Activated B cell treated with CpG ODN at 0.5 μM for 24 hours (primary cell): ENCODE results near the gene C18orf54. TPM values are rescaled to one million over a fixed set of nuclear protein-coding genes. Genes with fewer than 3 reads are reported as not detected.
"Not testable (repeated sequence)": the region's sequence is repeated elsewhere in the genome, so short reads cannot be mapped to it uniquely, and the experiment has no call there.

Source experiments
- ATAC-seq: fragments of 200-7000 bp; cut with Tn5 transposase; one replicate; pipeline ENCODE4 v1.10.0; 2021; ENCODE audit warnings: low read depth, mild to moderate bottlenecking, moderate library complexity
- CTCF ChIA-PET: fragments of 350-600 bp; sonication (Branson Sonifier 250); formaldehyde crosslinking; loops from one replicate; lab custom pipeline; 2021; ENCODE audit warnings: antibody characterized with exemption; lab: Charles Lee
- POLR2A ChIA-PET: fragments of 350-600 bp; sonication (Branson Sonifier 250); formaldehyde crosslinking; loops from one replicate; lab custom pipeline; 2021; ENCODE audit warnings: antibody characterized with exemption; lab: Charles Lee
- DNase-seq: peaks from one replicate; pipeline ENCODE4 v3.0.0; 2022
- H3K27ac Mint-ChIP-seq: one replicate; pipeline ENCODE4 v1.8.0; 2020; ENCODE audit warnings: mixed read lengths
- H3K27me3 Mint-ChIP-seq: one replicate; pipeline ENCODE4 v1.8.0; 2021; ENCODE audit warnings: mixed read lengths
- H3K36me3 Mint-ChIP-seq: one replicate; pipeline ENCODE4 v1.8.0; 2021; ENCODE audit warnings: low read depth, mixed read lengths
- H3K4me1 Mint-ChIP-seq: one replicate; pipeline ENCODE4 v1.8.0; 2021; ENCODE audit warnings: mixed read lengths
- H3K4me3 Mint-ChIP-seq: one replicate; pipeline ENCODE4 v1.8.0; 2020; ENCODE audit warnings: mild to moderate bottlenecking, mixed read lengths
- H3K9me3 Mint-ChIP-seq: one replicate; pipeline ENCODE4 v1.8.0; 2020; ENCODE audit warnings: mixed read lengths
- intact Hi-C: fragments of 100-400 bp; cut with micrococcal nuclease; formaldehyde crosslinking; loops from one replicate; pipeline ENCODE4 v1.15.1; 2024
- total RNA-seq: library from RNA; stranded (reverse); gene quantifications from 2 replicates; pipeline ENCODE4 v1.2.3, GENCODE V29; 2022
- TF ChIP-seq, protein P1 (sequence below): fragments of 200-600 bp; IDR thresholded peaks from one replicate; pipeline ENCODE4 v1.8.0; 2022; ENCODE audit warnings: antibody characterized with exemption, mild to moderate bottlenecking

Gene C18orf54
- total RNA-seq, 1 donor from 2014 or later = 1.9 TPM

DNA sequence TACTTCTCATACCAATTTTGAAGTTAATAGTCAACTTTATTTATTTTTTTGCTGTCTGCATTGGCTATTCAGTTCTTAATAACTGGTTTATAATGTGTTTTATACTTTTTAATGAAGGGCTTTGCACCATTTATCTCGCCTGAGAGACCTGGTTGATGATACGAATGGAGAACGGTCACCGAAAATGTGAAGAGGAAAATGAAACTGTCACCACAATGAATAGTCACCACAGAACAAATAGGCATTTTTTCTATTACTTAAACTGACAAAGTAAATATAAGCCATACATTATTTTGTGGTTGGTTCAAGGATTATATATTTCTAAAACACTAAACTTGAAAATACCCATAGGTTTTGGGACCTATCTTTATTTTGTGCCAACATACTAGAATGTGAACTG, 20.4 kb downstream of the C18orf54 start:
- no peaks in the 10 kb centered on the region for H3K4me1 Mint-ChIP-seq
- DNase-seq (no peak), ATAC-seq (no peak)
- H3K27me3 Mint-ChIP-seq = no peaks in the 10 kb centered on the region
- POLR2A ChIA-PET = no interaction called here
- CTCF ChIA-PET = no interaction called here
- TF ChIP-seq, protein P1, sequence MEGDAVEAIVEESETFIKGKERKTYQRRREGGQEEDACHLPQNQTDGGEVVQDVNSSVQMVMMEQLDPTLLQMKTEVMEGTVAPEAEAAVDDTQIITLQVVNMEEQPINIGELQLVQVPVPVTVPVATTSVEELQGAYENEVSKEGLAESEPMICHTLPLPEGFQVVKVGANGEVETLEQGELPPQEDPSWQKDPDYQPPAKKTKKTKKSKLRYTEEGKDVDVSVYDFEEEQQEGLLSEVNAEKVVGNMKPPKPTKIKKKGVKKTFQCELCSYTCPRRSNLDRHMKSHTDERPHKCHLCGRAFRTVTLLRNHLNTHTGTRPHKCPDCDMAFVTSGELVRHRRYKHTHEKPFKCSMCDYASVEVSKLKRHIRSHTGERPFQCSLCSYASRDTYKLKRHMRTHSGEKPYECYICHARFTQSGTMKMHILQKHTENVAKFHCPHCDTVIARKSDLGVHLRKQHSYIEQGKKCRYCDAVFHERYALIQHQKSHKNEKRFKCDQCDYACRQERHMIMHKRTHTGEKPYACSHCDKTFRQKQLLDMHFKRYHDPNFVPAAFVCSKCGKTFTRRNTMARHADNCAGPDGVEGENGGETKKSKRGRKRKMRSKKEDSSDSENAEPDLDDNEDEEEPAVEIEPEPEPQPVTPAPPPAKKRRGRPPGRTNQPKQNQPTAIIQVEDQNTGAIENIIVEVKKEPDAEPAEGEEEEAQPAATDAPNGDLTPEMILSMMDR = no peak
- no peak overlapping the region for H3K27ac Mint-ChIP-seq
- intact Hi-C loops = no loop called here
- no peaks in the 10 kb centered on the region for H3K9me3 Mint-ChIP-seq
- no peaks in the 10 kb centered on the region for H3K36me3 Mint-ChIP-seq
- no peak overlapping the region for H3K4me3 Mint-ChIP-seq

DNA sequence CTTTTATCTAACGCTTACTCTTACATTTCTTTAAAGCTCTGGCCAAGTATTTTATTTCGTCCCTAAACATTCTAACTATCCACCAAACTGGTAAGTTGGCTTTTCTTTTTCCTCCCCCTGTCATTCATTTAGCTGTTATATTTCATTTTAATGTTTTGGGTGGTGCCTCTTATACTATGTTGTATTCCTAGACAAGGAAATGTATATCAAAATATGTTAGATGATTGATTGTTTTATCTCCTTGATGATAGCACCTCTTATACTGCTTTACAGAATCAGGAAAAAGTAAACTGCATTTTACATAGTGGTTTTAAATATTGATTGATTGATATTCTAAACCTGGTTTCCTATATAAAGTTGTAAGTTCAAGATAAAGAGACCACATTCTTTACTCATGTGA, 23.9 kb downstream of the C18orf54 start:
- H3K27me3 Mint-ChIP-seq = no peaks in the 10 kb centered on the region
- H3K4me1 Mint-ChIP-seq = no peaks in the 10 kb centered on the region
- ChIA-PET POLR2A (no interaction called here), CTCF (no interaction called here)
- no peaks in the 10 kb centered on the region for H3K36me3 Mint-ChIP-seq
- intact Hi-C loops = no loop called here
- H3K27ac Mint-ChIP-seq = no peak overlapping the region
- H3K9me3 Mint-ChIP-seq = no peaks in the 10 kb centered on the region
- ATAC-seq = no peak
- DNase-seq = no peak
- TF ChIP-seq, protein P1 = no peak
- no peak overlapping the region for H3K4me3 Mint-ChIP-seq

DNA sequence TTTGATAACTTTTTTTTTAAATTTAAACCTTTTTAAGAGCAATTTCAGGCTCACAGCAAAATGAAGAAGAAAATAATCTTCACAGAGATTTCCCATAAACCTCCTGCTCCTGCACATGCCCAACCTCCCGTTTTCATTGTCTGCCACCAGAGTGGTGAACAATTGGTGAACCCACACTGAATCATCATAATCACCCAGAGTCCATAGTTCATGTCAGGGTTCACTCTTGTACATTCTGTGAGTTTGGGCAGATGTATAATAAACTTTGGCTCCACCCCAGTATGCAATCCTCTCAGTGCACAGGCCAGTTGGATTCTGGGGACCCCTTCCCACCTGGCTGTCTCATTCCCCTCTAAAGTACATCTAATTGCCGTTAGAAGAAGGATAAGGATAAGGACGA, 24.4 kb downstream of the C18orf54 start:
- Mint-ChIP-seq H3K4me3 (no peak overlapping the region), H3K36me3 (no peaks in the 10 kb centered on the region), H3K27me3 (no peaks in the 10 kb centered on the region), H3K27ac (no peak overlapping the region), H3K9me3 (no peaks in the 10 kb centered on the region), H3K4me1 (no peaks in the 10 kb centered on the region)
- POLR2A ChIA-PET = no interaction called here
- intact Hi-C loops = no loop called here
- DNase-seq = no peak
- TF ChIP-seq, protein P1 = no peak
- CTCF ChIA-PET = interaction anchor here (0.8 kb wide), 1 partner anchor 10 kb away, joined by 3 read pairs; no protein-coding TSS in a partner anchor
- no peak for ATAC-seq

DNA sequence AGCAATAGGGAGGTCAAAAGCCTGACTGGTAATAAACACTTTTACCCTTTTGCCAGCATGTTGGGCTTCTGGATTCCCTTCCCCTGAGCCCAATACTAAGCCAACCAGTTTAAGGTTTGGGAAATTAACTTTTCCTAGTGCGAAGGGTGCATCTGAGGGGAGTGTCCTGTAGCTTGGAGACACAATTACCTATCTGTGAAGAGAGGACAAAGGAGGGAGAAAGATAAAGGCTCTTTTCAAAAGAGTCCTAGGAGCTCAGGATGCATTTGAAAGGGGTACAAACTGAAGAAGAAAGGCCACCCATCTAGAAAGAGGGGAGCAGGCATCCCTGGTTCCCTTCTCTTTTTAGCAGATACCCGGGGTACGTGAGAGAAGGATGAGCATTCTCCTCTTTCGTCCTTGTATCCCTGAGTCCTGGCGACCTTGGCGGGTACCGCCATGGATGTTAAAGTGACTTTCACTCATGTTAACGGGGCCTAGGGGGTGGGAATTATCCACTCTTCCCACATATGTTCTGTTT, 25.1 kb downstream of the C18orf54 start:
- intact Hi-C loops = no loop called here
- DNase-seq (no peak), ATAC-seq (no peak)
- Mint-ChIP-seq H3K9me3 (no peaks in the 10 kb centered on the region), H3K4me1 (no peaks in the 10 kb centered on the region), H3K27ac (no peak overlapping the region), H3K27me3 (no peaks in the 10 kb centered on the region), H3K36me3 (no peaks in the 10 kb centered on the region), H3K4me3 (no peak overlapping the region)
- POLR2A ChIA-PET = no interaction called here
- CTCF ChIA-PET = interaction anchor here (0.8 kb wide), 1 partner anchor 10 kb away, joined by 3 read pairs; no protein-coding TSS in a partner anchor
- TF ChIP-seq, protein P1 = no peak

DNA sequence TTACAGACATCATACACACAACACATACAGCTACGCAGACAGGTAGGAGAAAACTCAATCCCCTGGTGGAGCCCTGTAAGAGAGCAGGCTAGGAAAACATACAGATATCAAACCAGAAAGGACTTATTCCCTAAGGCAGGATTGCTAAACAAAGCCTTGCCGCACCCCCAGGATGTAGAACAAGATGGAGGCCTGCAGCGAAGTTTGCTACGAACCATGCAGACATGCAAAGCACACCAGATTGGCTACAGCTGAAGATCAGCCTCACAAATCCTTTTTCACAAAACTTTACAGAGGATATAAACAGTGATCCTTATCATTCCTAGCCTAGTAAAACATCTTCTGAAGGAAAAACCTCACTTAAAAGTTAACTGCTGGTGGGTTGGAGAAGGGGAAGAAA, 28.3 kb downstream of the C18orf54 start:
- CTCF ChIA-PET = no interaction called here
- intact Hi-C loops = no loop called here
- Mint-ChIP-seq H3K36me3 (no peaks in the 10 kb centered on the region), H3K27me3 (no peaks in the 10 kb centered on the region), H3K4me3 (no peak overlapping the region), H3K4me1 (no peaks in the 10 kb centered on the region), H3K9me3 (no peaks in the 10 kb centered on the region), H3K27ac (no peak overlapping the region)
- POLR2A ChIA-PET = no interaction called here
- no peak for ATAC-seq
- TF ChIP-seq, protein P1 = no peak
- DNase-seq = no peak

DNA sequence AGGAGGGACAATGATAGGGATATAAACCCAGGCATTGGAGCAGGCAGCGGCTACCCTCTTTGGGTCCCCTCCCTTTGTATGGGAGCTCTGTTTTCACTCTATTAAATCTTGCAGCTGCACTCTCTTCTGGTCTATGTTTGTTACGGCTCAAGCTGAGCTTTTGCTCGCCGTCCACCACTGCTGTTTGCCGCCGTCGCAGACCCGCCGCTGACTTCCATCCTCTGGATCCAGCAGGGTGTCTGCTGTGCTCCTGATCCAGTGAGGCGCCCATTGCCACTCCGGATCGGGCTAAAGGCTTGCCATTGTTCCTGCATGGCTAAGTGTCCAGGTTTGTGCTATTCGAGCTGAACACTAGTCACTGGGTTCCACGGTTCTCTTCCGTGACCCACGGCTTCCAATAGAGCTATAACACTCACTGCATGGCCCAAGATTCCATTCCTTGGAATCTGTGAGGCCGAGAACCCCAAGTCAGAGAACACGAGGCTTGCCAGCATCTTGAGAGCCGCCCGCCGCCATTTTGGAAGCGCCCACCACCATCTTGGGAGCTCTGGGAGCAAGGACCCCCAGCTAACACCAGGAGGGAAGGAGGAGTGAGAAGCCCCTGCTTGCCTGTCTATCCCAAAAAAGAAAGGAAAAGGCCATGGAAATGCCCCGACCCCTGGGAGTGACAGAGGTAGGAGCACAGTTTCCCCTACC, 29.2 kb downstream of the C18orf54 start:
- DNase-seq, ATAC-seq, H3K36me3 Mint-ChIP-seq, H3K27ac Mint-ChIP-seq, intact Hi-C loops, H3K4me3 Mint-ChIP-seq, H3K9me3 Mint-ChIP-seq, H3K27me3 Mint-ChIP-seq, POLR2A ChIA-PET, CTCF ChIA-PET, H3K4me1 Mint-ChIP-seq: not testable (repeated sequence)
